HL-60 (cell line): Measurements from ENCODE around the gene FREM2.

Source experiments
- DNase-seq, 2 experiments: peaks; one replicate each; pipeline ENCODE4 v3.0.0-alpha.2; 2010 to 2020; ENCODE audit warnings: low read depth in 1 of 2, low spot score in 1 of 2
- H3K27ac ChIP-seq: fragments of 250-450 bp; sonication (Bioruptor Pico); replicated peaks from 2 replicates; pipeline ENCODE4 v1.5.1; 2020; ENCODE audit warnings: mild to moderate bottlenecking, moderate library complexity
- H3K27me3 ChIP-seq: fragments of 250-450 bp; sonication (Bioruptor Pico); 2 replicates; pipeline ENCODE4 v1.5.1; 2021; ENCODE audit warnings: mild to moderate bottlenecking, moderate library complexity; ENCODE audit not compliant: insufficient read depth, poor library complexity, severe bottlenecking
- H3K4me3 ChIP-seq: replicated peaks from 2 replicates; pipeline ENCODE4 v1.5.1; 2011; ENCODE audit warnings: mild to moderate bottlenecking, control low read depth, low read length; ENCODE audit not compliant: insufficient read depth
- GABPA ChIP-seq: IDR thresholded peaks from 2 replicates; pipeline ENCODE4 v1.6.1; 2012; ENCODE audit warnings: low read depth
- POLR2AphosphoS5 ChIP-seq: IDR thresholded peaks from 2 replicates; pipeline ENCODE4 v1.6.1; 2012; ENCODE audit warnings: low read depth
- REST ChIP-seq: IDR thresholded peaks from 2 replicates; pipeline ENCODE4 v1.6.1; 2012; ENCODE audit warnings: low read depth; ENCODE audit not compliant: insufficient replicate concordance
- SPI1 ChIP-seq: IDR thresholded peaks from 2 replicates; pipeline ENCODE4 v1.6.1; 2012; ENCODE audit warnings: low read depth, mild to moderate bottlenecking, borderline replicate concordance
- TF ChIP-seq, protein P1 (sequence below): IDR thresholded peaks from one replicate; pipeline ENCODE4 v1.5.1; 2011; ENCODE audit warnings: low read length, control low read depth, inconsistent platforms; ENCODE audit not compliant: insufficient read depth

Gene FREM2

GRCh38 chr13:38687246-38688229 lies 661 bp downstream of the FREM2 start:
- TF ChIP-seq POLR2AphosphoS5 (no peak), REST (no peak), GABPA (no peak), SPI1 (no peak)
- TF ChIP-seq, protein P1, sequence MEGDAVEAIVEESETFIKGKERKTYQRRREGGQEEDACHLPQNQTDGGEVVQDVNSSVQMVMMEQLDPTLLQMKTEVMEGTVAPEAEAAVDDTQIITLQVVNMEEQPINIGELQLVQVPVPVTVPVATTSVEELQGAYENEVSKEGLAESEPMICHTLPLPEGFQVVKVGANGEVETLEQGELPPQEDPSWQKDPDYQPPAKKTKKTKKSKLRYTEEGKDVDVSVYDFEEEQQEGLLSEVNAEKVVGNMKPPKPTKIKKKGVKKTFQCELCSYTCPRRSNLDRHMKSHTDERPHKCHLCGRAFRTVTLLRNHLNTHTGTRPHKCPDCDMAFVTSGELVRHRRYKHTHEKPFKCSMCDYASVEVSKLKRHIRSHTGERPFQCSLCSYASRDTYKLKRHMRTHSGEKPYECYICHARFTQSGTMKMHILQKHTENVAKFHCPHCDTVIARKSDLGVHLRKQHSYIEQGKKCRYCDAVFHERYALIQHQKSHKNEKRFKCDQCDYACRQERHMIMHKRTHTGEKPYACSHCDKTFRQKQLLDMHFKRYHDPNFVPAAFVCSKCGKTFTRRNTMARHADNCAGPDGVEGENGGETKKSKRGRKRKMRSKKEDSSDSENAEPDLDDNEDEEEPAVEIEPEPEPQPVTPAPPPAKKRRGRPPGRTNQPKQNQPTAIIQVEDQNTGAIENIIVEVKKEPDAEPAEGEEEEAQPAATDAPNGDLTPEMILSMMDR = no peak
- Histone ChIP-seq H3K4me3 (no peak overlapping the region), H3K27ac (no peak overlapping the region), H3K27me3 (peaks cover 29% of the 10 kb centered on the region)
- no peak for DNase-seq

DNA sequence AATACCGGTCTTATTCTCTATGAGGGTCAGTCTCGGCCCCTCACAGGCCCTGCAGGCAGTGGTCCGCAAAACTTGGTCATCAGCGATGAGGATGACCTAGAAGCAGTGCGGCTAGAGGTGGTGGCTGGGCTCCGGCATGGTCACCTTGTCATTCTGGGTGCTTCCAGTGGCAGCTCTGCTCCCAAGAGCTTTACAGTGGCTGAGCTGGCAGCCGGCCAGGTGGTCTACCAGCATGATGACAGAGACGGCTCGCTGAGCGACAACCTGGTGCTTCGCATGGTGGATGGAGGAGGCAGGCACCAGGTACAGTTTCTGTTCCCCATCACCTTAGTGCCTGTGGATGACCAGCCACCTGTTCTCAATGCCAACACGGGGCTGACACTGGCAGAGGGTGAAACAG lies 1.8 kb downstream of the FREM2 start:
- Histone ChIP-seq H3K27ac (no peak overlapping the region), H3K4me3 (no peak overlapping the region), H3K27me3 (peaks cover 29% of the 10 kb centered on the region)
- TF ChIP-seq, protein P1 = no peak
- TF ChIP-seq POLR2AphosphoS5 (no peak), GABPA (no peak), REST (no peak), SPI1 (no peak)
- no peak for DNase-seq

GRCh38 chr13:38690231-38690630 lies 3.4 kb downstream of the FREM2 start:
- peaks cover 29% of the 10 kb centered on the region for H3K27me3 ChIP-seq
- TF ChIP-seq POLR2AphosphoS5 (no peak), SPI1 (no peak), REST (no peak), GABPA (no peak)
- TF ChIP-seq, protein P1 = no peak
- no peak for DNase-seq
- H3K27ac ChIP-seq = no peak overlapping the region
- no peak overlapping the region for H3K4me3 ChIP-seq
